IMR-90 (cell line): Measurements from ENCODE around the gene CABYR.

Experiments used
- CTCF ChIP-seq: conservative IDR thresholded peaks from 2 replicates; pipeline ENCODE4 v1.5.1; 2012; ENCODE audit warnings: mild to moderate bottlenecking, low read depth, low read length, improper control_type of control experiment
- MXI1 ChIP-seq: IDR thresholded peaks from 2 replicates; pipeline ENCODE4 v1.6.1; 2012; ENCODE audit warnings: low read depth, mild to moderate bottlenecking, low read length, moderate library complexity, borderline replicate concordance
- POLR2A ChIP-seq: IDR thresholded peaks from 2 replicates; pipeline ENCODE4 v1.6.1; 2012; ENCODE audit warnings: mild to moderate bottlenecking, low read depth, low read length
- RCOR1 ChIP-seq: IDR thresholded peaks from 2 replicates; pipeline ENCODE4 v1.6.1; 2012; ENCODE audit warnings: mild to moderate bottlenecking, low read length, improper control_type of control experiment; ENCODE audit not compliant: insufficient replicate concordance
- TF ChIP-seq, protein P1 (sequence below): fragments of 150-350 bp; IDR thresholded peaks from 2 replicates; pipeline ENCODE4 v1.6.1; 2017; ENCODE audit warnings: mild to moderate bottlenecking, antibody characterized with exemption, low read length, low read depth
- TF ChIP-seq, protein P2 (sequence below): fragments of 150-350 bp; IDR thresholded peaks from 2 replicates; pipeline ENCODE4 v1.6.1; 2016; ENCODE audit warnings: low read depth, mild to moderate bottlenecking, low read length, moderate library complexity, borderline replicate concordance

DNA sequence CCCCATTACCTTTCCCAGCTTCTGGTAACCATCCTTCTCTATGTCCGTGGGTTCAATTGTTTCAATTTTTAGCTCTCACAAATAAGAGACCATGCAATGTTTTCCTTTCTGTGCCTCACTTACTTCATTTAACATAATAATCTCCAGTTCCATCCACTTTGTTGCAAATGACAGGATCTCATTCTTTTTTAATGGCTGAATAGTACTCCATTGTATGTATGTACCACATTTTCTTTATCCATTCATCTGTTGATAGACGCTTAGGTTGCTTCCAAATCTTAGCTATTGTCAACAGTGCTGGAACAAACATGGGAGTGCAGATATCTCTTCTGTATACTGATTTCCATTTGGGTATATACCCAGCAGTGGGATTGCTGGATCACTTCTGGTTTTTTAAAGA lies 1.8 kb downstream of the CABYR start:
- TF ChIP-seq CTCF (no peak), POLR2A (no peak), MXI1 (no peak), RCOR1 (no peak)
- TF ChIP-seq, protein P1, sequence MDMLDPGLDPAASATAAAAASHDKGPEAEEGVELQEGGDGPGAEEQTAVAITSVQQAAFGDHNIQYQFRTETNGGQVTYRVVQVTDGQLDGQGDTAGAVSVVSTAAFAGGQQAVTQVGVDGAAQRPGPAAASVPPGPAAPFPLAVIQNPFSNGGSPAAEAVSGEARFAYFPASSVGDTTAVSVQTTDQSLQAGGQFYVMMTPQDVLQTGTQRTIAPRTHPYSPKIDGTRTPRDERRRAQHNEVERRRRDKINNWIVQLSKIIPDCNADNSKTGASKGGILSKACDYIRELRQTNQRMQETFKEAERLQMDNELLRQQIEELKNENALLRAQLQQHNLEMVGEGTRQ = no peak
- TF ChIP-seq, protein P2, sequence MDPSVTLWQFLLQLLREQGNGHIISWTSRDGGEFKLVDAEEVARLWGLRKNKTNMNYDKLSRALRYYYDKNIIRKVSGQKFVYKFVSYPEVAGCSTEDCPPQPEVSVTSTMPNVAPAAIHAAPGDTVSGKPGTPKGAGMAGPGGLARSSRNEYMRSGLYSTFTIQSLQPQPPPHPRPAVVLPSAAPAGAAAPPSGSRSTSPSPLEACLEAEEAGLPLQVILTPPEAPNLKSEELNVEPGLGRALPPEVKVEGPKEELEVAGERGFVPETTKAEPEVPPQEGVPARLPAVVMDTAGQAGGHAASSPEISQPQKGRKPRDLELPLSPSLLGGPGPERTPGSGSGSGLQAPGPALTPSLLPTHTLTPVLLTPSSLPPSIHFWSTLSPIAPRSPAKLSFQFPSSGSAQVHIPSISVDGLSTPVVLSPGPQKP = no peak
